Suprapubic skin (tissue), 4 donors: ENCODE measurements around the gene COX4I2. TPM values are rescaled to one million over a fixed set of nuclear protein-coding genes. Genes with fewer than 3 reads are reported as not detected.

Experiments used
- DNase-seq, 2 donors: peaks; one replicate each; pipeline ENCODE4 v3.0.0-alpha.2; 2019; ENCODE audit warnings: low spot score in 2 of 2
- H3K27ac ChIP-seq: fragments of 200-600 bp; sonication (generic); one replicate; pipeline ENCODE4 v1.5.1; 2019
- H3K27me3 ChIP-seq: fragments of 200-600 bp; sonication (generic); one replicate; pipeline ENCODE4 v1.5.1; 2019
- H3K36me3 ChIP-seq: fragments of 200-600 bp; sonication (generic); one replicate; pipeline ENCODE4 v1.5.1; 2019
- H3K4me1 ChIP-seq: fragments of 200-600 bp; sonication (generic); one replicate; pipeline ENCODE4 v1.5.1; 2019
- H3K4me3 ChIP-seq: fragments of 200-600 bp; sonication (generic); one replicate; pipeline ENCODE4 v1.5.1; 2019; ENCODE audit warnings: mild to moderate bottlenecking
- H3K9me3 ChIP-seq: fragments of 200-600 bp; sonication (generic); one replicate; pipeline ENCODE4 v1.5.1; 2019
- EP300 ChIP-seq: sonication (generic); formaldehyde crosslinking; IDR thresholded peaks from one replicate; pipeline ENCODE4 v1.6.1; 2017; ENCODE audit warnings: antibody characterized with exemption
- POLR2A ChIP-seq, 2 donors: fragments of 450-650 bp; IDR thresholded peaks; one replicate each; pipeline ENCODE4 v1.6.1; 2017; ENCODE audit warnings: antibody characterized with exemption in 2 of 2, mild to moderate bottlenecking in 2 of 2, moderate library complexity in 2 of 2
- POLR2AphosphoS5 ChIP-seq, 3 donors: sonication (generic); formaldehyde crosslinking; IDR thresholded peaks; one replicate each; pipeline ENCODE4 v1.6.1; 2017; ENCODE audit warnings: antibody characterized with exemption in 3 of 3
- WGBS: methylation state at CpG from one replicate; pipeline ENCODE4 v1.1.5; 2018; 5-methylcytosine and 5-hydroxymethylcytosine counted together
- total RNA-seq, 4 donors: library from RNA; depleted of rRNA; stranded (reverse); fragments of >200 nt; gene quantifications; one replicate each; pipeline ENCODE4 v1.1.0, GENCODE V29; 2016
- TF ChIP-seq, protein P1 (sequence below), 2 donors: fragments of 200-600 bp in 1 of 2; fragments of 450-650 bp in 1 of 2; sonication (generic) in 1 of 2; IDR thresholded peaks; one replicate each; pipeline ENCODE4 v1.5.1; 2016 to 2019; ENCODE audit warnings: antibody characterized with exemption in 2 of 2, mild to moderate bottlenecking in 1 of 2, moderate library complexity in 1 of 2

The COX4I2 gene
- total RNA-seq, 4 donors from 2014 or later = 2.7 TPM; not detected in 3

- peak overlapping the region; percentile 57 for H3K27ac ChIP-seq
- no peak overlapping the region for H3K4me3 ChIP-seq
- TF ChIP-seq, protein P1, sequence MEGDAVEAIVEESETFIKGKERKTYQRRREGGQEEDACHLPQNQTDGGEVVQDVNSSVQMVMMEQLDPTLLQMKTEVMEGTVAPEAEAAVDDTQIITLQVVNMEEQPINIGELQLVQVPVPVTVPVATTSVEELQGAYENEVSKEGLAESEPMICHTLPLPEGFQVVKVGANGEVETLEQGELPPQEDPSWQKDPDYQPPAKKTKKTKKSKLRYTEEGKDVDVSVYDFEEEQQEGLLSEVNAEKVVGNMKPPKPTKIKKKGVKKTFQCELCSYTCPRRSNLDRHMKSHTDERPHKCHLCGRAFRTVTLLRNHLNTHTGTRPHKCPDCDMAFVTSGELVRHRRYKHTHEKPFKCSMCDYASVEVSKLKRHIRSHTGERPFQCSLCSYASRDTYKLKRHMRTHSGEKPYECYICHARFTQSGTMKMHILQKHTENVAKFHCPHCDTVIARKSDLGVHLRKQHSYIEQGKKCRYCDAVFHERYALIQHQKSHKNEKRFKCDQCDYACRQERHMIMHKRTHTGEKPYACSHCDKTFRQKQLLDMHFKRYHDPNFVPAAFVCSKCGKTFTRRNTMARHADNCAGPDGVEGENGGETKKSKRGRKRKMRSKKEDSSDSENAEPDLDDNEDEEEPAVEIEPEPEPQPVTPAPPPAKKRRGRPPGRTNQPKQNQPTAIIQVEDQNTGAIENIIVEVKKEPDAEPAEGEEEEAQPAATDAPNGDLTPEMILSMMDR (IDR thresholded peaks at IDR 0.05) = no peak
- TF ChIP-seq POLR2A (IDR thresholded peaks at IDR 0.05) (no peak), EP300 (no peak), POLR2AphosphoS5 (IDR thresholded peaks at IDR 0.05) (no peak)
- no peaks in the 10 kb centered on the region for H3K36me3 ChIP-seq
- H3K9me3 ChIP-seq = no peaks in the 10 kb centered on the region
- DNase-seq = no peak
- peaks cover 30% of the 10 kb centered on the region for H3K4me1 ChIP-seq
- no peaks in the 10 kb centered on the region for H3K27me3 ChIP-seq
- WGBS = 92% methylated on average over 2 of the region's 2 CpGs
Measured at GRCh38 chr20:31597481-31597855, 40.2 kb upstream of the COX4I2 start.

- no peaks in the 10 kb centered on the region for H3K9me3 ChIP-seq
- peak overlapping the region; percentile 59 for H3K27ac ChIP-seq
- 70% methylated on average over 4 of the region's 4 CpGs for WGBS
Measured at GRCh38 chr20:31602431-31602778, 35.3 kb upstream of the COX4I2 start.

GRCh38 chr20:31602779-31603441 is 34.8 kb upstream of the COX4I2 start:
- Histone ChIP-seq H3K27me3 (no peaks in the 10 kb centered on the region), H3K36me3 (no peaks in the 10 kb centered on the region), H3K4me3 (no peak overlapping the region), H3K9me3 (no peaks in the 10 kb centered on the region), H3K27ac (peak overlapping the region; percentile 59), H3K4me1 (peaks cover 44% of the 10 kb centered on the region)
- TF ChIP-seq POLR2AphosphoS5 (IDR thresholded peaks at IDR 0.05) (no peak), POLR2A (IDR thresholded peaks at IDR 0.05) (no peak), EP300 (no peak)
- TF ChIP-seq, protein P1 (IDR thresholded peaks at IDR 0.05) = no peak
- 65% methylated on average over 17 of the region's 17 CpGs for WGBS
- DNase-seq = no peak

More at GRCh38 chr20:31602431-31602778, 35.3 kb upstream of the COX4I2 start:
- Histone ChIP-seq H3K27me3 (no peaks in the 10 kb centered on the region), H3K4me3 (no peak overlapping the region), H3K4me1 (peaks cover 39% of the 10 kb centered on the region), H3K36me3 (no peaks in the 10 kb centered on the region)
- DNase-seq = no peak
- TF ChIP-seq POLR2AphosphoS5 (IDR thresholded peaks at IDR 0.05) (no peak), POLR2A (IDR thresholded peaks at IDR 0.05) (no peak), EP300 (no peak)
- TF ChIP-seq, protein P1 (IDR thresholded peaks at IDR 0.05) = no peak

GRCh38 chr20:31603822-31604566 is 33.7 kb upstream of the COX4I2 start:
- DNase-seq = peak; percentile 98
- H3K9me3 ChIP-seq = no peaks in the 10 kb centered on the region
- no peaks in the 10 kb centered on the region for H3K27me3 ChIP-seq
- peak overlapping the region; percentile 85 for H3K27ac ChIP-seq
- peak; percentile 34 to 82 (median 50) for TF ChIP-seq POLR2AphosphoS5 (IDR thresholded peaks at IDR 0.05)
- TF ChIP-seq, protein P1 (IDR thresholded peaks at IDR 0.05) = no peak
- no peak for TF ChIP-seq EP300
- peak in 1 of 2 donors; percentile 25 for TF ChIP-seq POLR2A (IDR thresholded peaks at IDR 0.05)
- 14% methylated on average over 39 of the region's 43 CpGs for WGBS
- no peaks in the 10 kb centered on the region for H3K36me3 ChIP-seq
- peak overlapping the region; percentile 73 for H3K4me3 ChIP-seq
- H3K4me1 ChIP-seq = peaks cover 55% of the 10 kb centered on the region

- no peak for DNase-seq
- Histone ChIP-seq H3K4me3 (peak overlapping the region; percentile 73), H3K9me3 (no peaks in the 10 kb centered on the region), H3K4me1 (peaks cover 60% of the 10 kb centered on the region), H3K27ac (peak overlapping the region; percentile 85), H3K27me3 (no peaks in the 10 kb centered on the region), H3K36me3 (no peaks in the 10 kb centered on the region)
- no peak for TF ChIP-seq EP300
- TF ChIP-seq, protein P1 (IDR thresholded peaks at IDR 0.05) = no peak
- no peak for TF ChIP-seq POLR2AphosphoS5 (IDR thresholded peaks at IDR 0.05)
- TF ChIP-seq POLR2A (IDR thresholded peaks at IDR 0.05) = no peak
- WGBS = 2% methylated on average over 14 of the region's 14 CpGs
Measured at GRCh38 chr20:31604567-31605030, 33.1 kb upstream of the COX4I2 start.
